Retinal pigment epithelial cell (primary cell): ENCODE data around the gene LIPE.
"Not testable (repeated sequence)": the region's sequence is repeated elsewhere in the genome, so short reads cannot be mapped to it uniquely, and the experiment has no call there.

Experiments
- DNase-seq: peaks from one replicate; pipeline ENCODE4 v3.0.0-alpha.2; 2010; ENCODE audit warnings: low read depth
- H3K4me3 ChIP-seq: 2 replicates; pipeline ENCODE4 v1.5.1; 2011; ENCODE audit warnings: mild to moderate bottlenecking, low read length, control low read depth, moderate library complexity
- CTCF ChIP-seq: conservative IDR thresholded peaks from 2 replicates; pipeline ENCODE4 v1.5.1; 2011; ENCODE audit warnings: low read depth, low read length, control low read depth, inconsistent platforms

The LIPE gene

GRCh38 chr19:42469311-42470235, 42.4 kb upstream of the LIPE start:
- no peak for DNase-seq
- TF ChIP-seq CTCF: no peak
- no peak overlapping the region for H3K4me3 ChIP-seq

DNA sequence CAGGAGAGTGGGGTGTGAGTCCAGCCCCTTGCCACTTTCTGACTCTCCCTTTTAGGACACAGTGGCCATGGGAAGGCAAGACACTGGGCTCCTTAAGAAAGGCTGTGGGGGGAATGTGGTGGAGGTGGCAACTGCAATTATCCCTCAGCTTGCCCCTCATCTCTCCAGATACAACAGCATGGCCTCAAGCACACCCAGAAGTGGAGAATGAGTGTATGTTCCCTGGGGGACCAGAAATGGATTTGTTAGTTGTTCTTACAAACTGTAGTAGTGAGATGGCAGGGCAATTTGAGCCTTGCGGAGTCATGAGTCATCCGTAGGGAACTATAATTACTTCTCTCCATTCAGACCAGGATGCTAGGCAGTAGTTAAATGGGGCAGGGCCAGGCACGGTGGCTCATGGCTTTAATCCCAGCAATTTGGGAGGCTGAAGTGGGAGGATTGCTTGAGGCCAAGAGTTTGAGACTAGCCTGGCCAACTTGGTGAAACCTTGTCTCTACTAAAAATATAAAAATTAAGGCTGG, 41.1 kb upstream of the LIPE start:
- H3K4me3 ChIP-seq: no peak overlapping the region
- no peak for TF ChIP-seq CTCF
- no peak for DNase-seq

DNA sequence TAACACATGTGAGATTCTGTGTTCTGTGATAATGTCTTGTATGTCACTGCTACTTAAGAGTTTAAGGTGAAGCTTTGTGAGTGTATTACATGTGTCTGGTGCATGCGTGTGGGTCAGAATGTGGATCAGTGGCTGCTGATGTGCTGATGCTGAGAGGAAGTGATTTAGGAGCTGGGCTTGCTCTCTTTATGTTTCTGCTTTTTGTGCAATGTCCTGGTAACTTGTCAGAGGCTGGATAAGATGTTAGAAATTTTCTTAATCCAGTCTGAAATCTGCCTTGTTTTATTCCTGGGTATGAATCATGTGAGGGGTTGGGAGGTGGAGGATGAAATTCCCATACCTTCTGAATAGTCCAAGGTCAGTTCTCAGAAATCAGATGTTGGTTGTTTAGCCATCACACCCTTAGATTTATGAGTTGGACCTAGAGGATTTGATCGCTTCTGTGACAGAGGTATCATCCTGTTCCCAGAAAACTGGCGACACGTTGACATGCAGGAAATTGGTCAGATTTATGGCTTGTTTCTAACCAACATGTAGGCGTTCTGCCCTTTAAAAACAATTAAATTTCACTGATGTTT, 40.1 kb upstream of the LIPE start:
- TF ChIP-seq CTCF: no peak
- no peak for DNase-seq
- H3K4me3 ChIP-seq: no peak overlapping the region

DNA sequence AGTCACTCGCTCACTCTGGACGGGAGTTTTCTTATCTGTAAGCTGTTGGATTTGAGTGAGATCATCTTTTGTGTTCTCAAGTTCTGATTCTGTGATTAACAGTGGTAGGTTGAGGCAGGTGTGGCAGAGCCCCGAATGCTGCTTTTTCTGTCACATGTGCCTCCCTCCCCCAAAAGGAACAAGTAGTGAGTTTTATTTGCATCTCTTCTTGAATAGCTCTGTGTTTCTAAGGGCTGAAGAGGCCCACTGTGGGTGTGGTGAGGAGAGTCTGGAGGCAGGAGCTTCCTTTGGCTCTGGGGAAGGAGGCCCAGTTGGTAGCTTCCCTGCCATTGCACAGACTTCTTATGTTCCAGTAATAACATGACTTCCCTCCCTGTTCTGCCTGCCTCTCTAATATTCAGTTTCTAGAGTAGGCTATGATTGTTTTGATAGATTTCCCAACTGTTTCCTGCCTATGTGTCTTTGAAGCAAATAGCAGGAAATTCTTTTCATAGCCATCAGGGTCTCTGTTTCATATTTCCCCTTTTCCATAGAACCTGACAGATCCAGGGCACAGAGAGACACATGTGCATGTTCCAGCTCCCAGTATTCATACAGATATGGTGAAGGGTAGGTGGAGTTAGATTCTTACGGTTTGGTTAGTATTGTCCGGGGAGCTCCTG, 39.5 kb upstream of the LIPE start:
- TF ChIP-seq CTCF: no peak
- DNase-seq: no peak
- no peak overlapping the region for H3K4me3 ChIP-seq

- no peak for TF ChIP-seq CTCF
- no peak overlapping the region for H3K4me3 ChIP-seq
- no peak for DNase-seq
These were observed 38.7 kb upstream of the LIPE start for GRCh38 chr19:42465827-42466280.

DNA sequence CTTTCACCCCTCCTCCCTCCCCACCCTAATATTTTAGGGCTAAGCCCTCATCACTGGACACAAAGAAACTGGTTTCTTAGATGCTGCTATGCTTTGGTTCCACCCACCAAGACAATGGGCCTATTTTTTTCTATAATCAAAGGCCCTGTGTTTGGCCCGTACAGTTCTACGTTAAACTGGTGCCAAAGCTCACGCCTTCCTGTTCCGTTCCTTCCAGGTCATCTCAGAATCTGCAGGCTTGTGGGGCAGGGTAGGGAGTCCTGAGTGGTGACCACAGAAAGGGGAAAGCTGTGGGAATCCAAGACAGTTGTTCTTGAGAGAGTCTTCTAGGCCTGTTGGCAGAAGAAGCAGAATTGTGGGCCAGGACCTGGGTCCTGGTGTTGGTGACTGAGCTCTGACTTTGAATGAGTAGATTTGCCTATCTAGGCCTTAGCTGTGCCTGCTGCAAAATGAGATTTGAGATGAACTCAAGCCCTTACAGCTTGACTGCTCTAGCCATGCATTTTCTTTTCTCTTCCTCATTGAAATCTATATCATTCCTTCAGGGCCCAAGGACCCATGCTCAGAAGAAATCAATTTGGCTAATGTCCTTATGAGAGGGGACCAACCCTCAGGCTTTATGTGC, 34.6 kb upstream of the LIPE start:
- TF ChIP-seq CTCF: no peak
- no peak for DNase-seq
- no peak overlapping the region for H3K4me3 ChIP-seq

GRCh38 chr19:42461231-42461630, 34.0 kb upstream of the LIPE start:
- not testable (repeated sequence) for H3K4me3 ChIP-seq, DNase-seq
